H1 (cell line): ENCODE results near the gene PTH1R. TPM values are rescaled to one million over a fixed set of nuclear protein-coding genes. Genes with fewer than 3 reads are reported as not detected.

Experiments used
- CTCF ChIA-PET: fragments of 300-600 bp; sonication (Branson Sonifier 250); formaldehyde crosslinking; loops from one replicate; lab custom pipeline; 2021; ENCODE audit not compliant: partially characterized antibody; lab: Charles Lee
- POLR2A ChIA-PET: fragments of 300-600 bp; sonication (Branson Sonifier 250); formaldehyde crosslinking; loops from one replicate; lab custom pipeline; 2021; ENCODE audit warnings: inconsistent platforms; ENCODE audit not compliant: partially characterized antibody; lab: Charles Lee
- DNase-seq, 2 experiments: peaks; one replicate each; pipeline versions ENCODE4 v3.0.0 to v3.0.0-alpha.2; 2010 to 2022; ENCODE audit warnings: low spot score in 2 of 2, low read depth in 1 of 2, mixed read lengths in 1 of 2
- FAIRE-seq: peaks from 2 replicates; lab custom pipeline; 2011; peaks lifted over from hg19 to GRCh38; lab: Jason Lieb, UNC
- H2AFZ ChIP-seq: 2 replicates; pipeline ENCODE4 v1.8.1; 2012; ENCODE audit warnings: low read length, inconsistent platforms
- H2AK5ac ChIP-seq: 2 replicates; pipeline ENCODE4 v1.6.1; 2013; ENCODE audit warnings: low read depth, low read length
- H2BK120ac ChIP-seq: replicated peaks from 2 replicates; pipeline ENCODE3; 2013; ENCODE audit warnings: low read depth, low read length, inconsistent platforms
- H2BK12ac ChIP-seq: 2 replicates; pipeline ENCODE4 v1.6.1; 2013; ENCODE audit warnings: low read depth, low read length
- H2BK15ac ChIP-seq: 2 replicates; pipeline ENCODE4 v1.6.1; 2013; ENCODE audit warnings: low read length
- H2BK20ac ChIP-seq: 2 replicates; pipeline ENCODE4 v1.6.1; 2013; ENCODE audit warnings: low read length
- H2BK5ac ChIP-seq: 2 replicates; pipeline ENCODE4 v1.6.1; 2013; ENCODE audit warnings: low read depth, low read length
- H3K14ac ChIP-seq: 2 replicates; pipeline ENCODE4 v1.6.1; 2013; ENCODE audit warnings: inconsistent platforms; ENCODE audit not compliant: insufficient read length
- H3K18ac ChIP-seq: 2 replicates; pipeline ENCODE4 v1.6.1; 2013; ENCODE audit warnings: low read length; ENCODE audit errors: extremely low read depth
- H3K23ac ChIP-seq: 2 replicates; pipeline ENCODE4 v1.6.1; 2013; ENCODE audit warnings: inconsistent platforms; ENCODE audit not compliant: insufficient read length
- H3K23me2 ChIP-seq: 2 replicates; pipeline ENCODE4 v1.6.1; 2013; ENCODE audit warnings: low read depth, low read length
- H3K27ac ChIP-seq: 2 replicates; pipeline ENCODE4 v1.6.1; 2011; ENCODE audit warnings: low read depth, low read length, inconsistent platforms
- H3K27me3 ChIP-seq, 4 experiments: replicated peaks in 1 of 4; 1 replicate in 1 of 4; 2 replicates in 3 of 4; pipeline versions ENCODE4 v1.6.1 to v1.8.1; 2011 to 2013; ENCODE audit warnings: low read length in 3 of 4, mild to moderate bottlenecking in 3 of 4, inconsistent platforms in 2 of 4, mixed read lengths in 2 of 4, moderate library complexity in 1 of 4; ENCODE audit not compliant: control insufficient read depth in 3 of 4, insufficient read depth in 3 of 4; ENCODE audit errors: extremely low read depth in 1 of 4
- H3K36me3 ChIP-seq, 4 experiments: 2 replicates each; pipeline versions ENCODE4 v1.6.1 to v1.8.1; 2011 to 2013; ENCODE audit warnings: mild to moderate bottlenecking in 4 of 4, low read length in 3 of 4, moderate library complexity in 2 of 4, control low read depth in 1 of 4, inconsistent platforms in 1 of 4; ENCODE audit not compliant: insufficient read depth in 4 of 4, control insufficient read depth in 2 of 4
- H3K4ac ChIP-seq: replicated peaks from 2 replicates; pipeline ENCODE3; 2013; ENCODE audit warnings: low read length, low read depth, mixed read lengths, inconsistent platforms; ENCODE audit not compliant: insufficient read length
- H3K4me1 ChIP-seq, 4 experiments: replicated peaks in 1 of 4; 1 replicate in 1 of 4; 2 replicates in 3 of 4; pipeline versions ENCODE4 v1.6.1 to v1.8.1; 2011 to 2013; ENCODE audit warnings: low read length in 3 of 4, inconsistent platforms in 2 of 4, mixed read lengths in 1 of 4; ENCODE audit not compliant: insufficient read depth in 4 of 4, control insufficient read depth in 3 of 4
- H3K4me2 ChIP-seq, 2 experiments: 2 replicates each; pipeline versions ENCODE4 v1.6.1 to v1.8.1; 2011 to 2013; ENCODE audit warnings: low read depth in 2 of 2, low read length in 2 of 2, control low read depth in 1 of 2, inconsistent platforms in 1 of 2, mild to moderate bottlenecking in 1 of 2; ENCODE audit not compliant: insufficient read depth in 1 of 2
- H3K4me3 ChIP-seq, 4 experiments: fragments of 200-600, 300-600 bp in 1 of 4; sonication (generic), shearing (Covaris generic), sonication (Bioruptor Twin) in 1 of 4; 2 replicates each; pipeline versions ENCODE4 v1.5.1 to v1.8.1; 2011 to 2016; ENCODE audit warnings: low read length in 4 of 4, low read depth in 3 of 4, control low read depth in 2 of 4, inconsistent platforms in 2 of 4, mild to moderate bottlenecking in 2 of 4, mixed read lengths in 1 of 4, moderate library complexity in 1 of 4; ENCODE audit not compliant: insufficient read depth in 2 of 4; ENCODE audit errors: extremely low read depth in 1 of 4
- H3K56ac ChIP-seq: replicated peaks from 2 replicates; pipeline ENCODE3; 2013; ENCODE audit warnings: low read depth, mild to moderate bottlenecking, mixed read lengths, low read length, inconsistent platforms; ENCODE audit not compliant: insufficient read length
- H3K79me1 ChIP-seq: 2 replicates; pipeline ENCODE4 v1.6.1; 2013; ENCODE audit warnings: low read depth, low read length, control low read depth
- H3K79me2 ChIP-seq, 2 experiments: 2 replicates each; pipeline versions ENCODE4 v1.6.1 to v1.8.1; 2012 to 2013; ENCODE audit warnings: low read length in 2 of 2, mild to moderate bottlenecking in 2 of 2, inconsistent platforms in 1 of 2; ENCODE audit not compliant: insufficient read depth in 2 of 2, control insufficient read depth in 1 of 2
- H3K9ac ChIP-seq, 4 experiments: replicated peaks in 1 of 4; 1 replicate in 1 of 4; 2 replicates in 3 of 4; pipeline versions ENCODE4 v1.6.1 to v1.8.1; 2011 to 2013; ENCODE audit warnings: low read depth in 3 of 4, low read length in 3 of 4, control low read depth in 2 of 4, mild to moderate bottlenecking in 2 of 4, moderate library complexity in 2 of 4, inconsistent platforms in 1 of 4; ENCODE audit errors: extremely low read depth in 1 of 4
- H3K9me3 ChIP-seq, 2 experiments: 2 replicates each; pipeline versions ENCODE4 v1.6.1 to v1.8.1; 2012 to 2013; ENCODE audit warnings: mild to moderate bottlenecking in 2 of 2, moderate library complexity in 2 of 2, control low read depth in 1 of 2, inconsistent platforms in 1 of 2, low read depth in 1 of 2, low read length in 1 of 2, mixed read lengths in 1 of 2; ENCODE audit not compliant: insufficient read depth in 2 of 2
- H4K20me1 ChIP-seq, 2 experiments: replicated peaks in 1 of 2; 2 replicates each; pipeline versions ENCODE3 to v1.8.1; 2011 to 2013; ENCODE audit warnings: inconsistent platforms in 2 of 2, low read length in 2 of 2, mild to moderate bottlenecking in 1 of 2; ENCODE audit not compliant: insufficient read depth in 2 of 2, control insufficient read depth in 1 of 2
- H4K5ac ChIP-seq: 2 replicates; pipeline ENCODE4 v1.6.1; 2013; ENCODE audit warnings: low read length, low read depth, mixed read lengths, inconsistent platforms; ENCODE audit not compliant: insufficient read length
- H4K8ac ChIP-seq: 2 replicates; pipeline ENCODE4 v1.8.0; 2013; ENCODE audit warnings: mild to moderate bottlenecking, moderate library complexity, low read length, inconsistent platforms; ENCODE audit not compliant: insufficient read depth; ENCODE audit errors: extremely low read depth
- H4K91ac ChIP-seq: replicated peaks from 2 replicates; pipeline ENCODE3; 2013; ENCODE audit warnings: low read length, mixed read lengths, inconsistent platforms; ENCODE audit not compliant: insufficient read length
- RFX5 ChIP-seq: IDR thresholded peaks from 2 replicates; pipeline ENCODE4 v1.6.1; 2011; ENCODE audit warnings: low read depth, low read length, improper control_type of control experiment, borderline replicate concordance
- SIX5 ChIP-seq: IDR thresholded peaks from 2 replicates; pipeline ENCODE4 v1.6.1; 2011; ENCODE audit warnings: mild to moderate bottlenecking, low read depth, low read length
- WGBS, 2 experiments: shearing (Covaris generic) in 1 of 2; methylation state at CpG; one replicate each; pipeline versions ENCODE4 v1.1.6 to v1.1.7; 2013 to 2015; ENCODE audit warnings: low lambda C conversion rate in 2 of 2, mixed read lengths in 2 of 2, inconsistent platforms in 1 of 2, low coverage in 1 of 2, missing lambda C conversion rate in 1 of 2; ENCODE audit not compliant: insufficient replicate concordance in 2 of 2, insufficient coverage in 1 of 2, insufficient read length in 1 of 2; ENCODE audit errors: extremely low coverage in 1 of 2, missing lambda C conversion rate in 1 of 2; 5-methylcytosine and 5-hydroxymethylcytosine counted together
- polyA plus RNA-seq, 7 experiments: library from polyadenylated mRNA; depleted of rRNA in 3 of 7; stranded (reverse) in 5 of 7; unstranded in 2 of 7; fragments of >200 nt in 5 of 7; fragments of 200-250 nt in 2 of 7; gene quantifications; 1 replicate in 5 of 7; 2 replicates in 1 of 7; 4 replicates in 1 of 7; pipeline versions ENCODE4 v1.2.1 to v1.2.3, GENCODE V29; 2011 to 2013; ENCODE audit warnings: missing spikeins in 2 of 7, mixed read lengths in 2 of 7
- total RNA-seq: library from RNA; stranded (reverse); fragmentation: NEBNext Ultra II Directional; extraction: Animal tissue kit (Norgen Biotek cat#: 25700); gene quantifications from 2 replicates; pipeline ENCODE4 v1.2.1, GENCODE V29; 2021

PTH1R gene
- total and polyA plus RNA-seq, 2 of the 8 experiments (the other 6 are each of a cell fraction or from before 2014, with no cell fraction given) = 0.57 to 1.5 TPM

- no peak overlapping the region for H2BK12ac ChIP-seq
- DNase-seq = no peak
- no peak for FAIRE-seq
- WGBS, 2 experiments = 91% methylated on average over 9 of the region's 10 CpGs; no CpG with 5 or more reads in 1 of the 2 experiments
- H3K36me3 ChIP-seq = no peaks in the 10 kb centered on the region
- no peak overlapping the region for H3K4ac ChIP-seq
- H2BK120ac ChIP-seq = no peak overlapping the region
- peaks cover 0 to 20% (median 16%) of the 10 kb centered on the region in 4 experiments; a peak in 6 of 7 replicates for H3K27me3 ChIP-seq
- H2AFZ ChIP-seq = no peak overlapping the region
- H2BK15ac ChIP-seq = no peak overlapping the region
- no peak overlapping the region for H4K8ac ChIP-seq
- H3K23me2 ChIP-seq = no peaks in the 10 kb centered on the region
- no peak overlapping the region for H3K9ac ChIP-seq
- no peaks in the 10 kb centered on the region for H3K9me3 ChIP-seq
- no peaks in the 10 kb centered on the region for H3K79me1 ChIP-seq
- H3K18ac ChIP-seq = no peak overlapping the region
- H3K23ac ChIP-seq = no peak overlapping the region
- ChIA-PET POLR2A (interaction anchor here (0.8 to 2.0 kb wide), 2 partner anchors 10 to 38 kb away, joined by 3 to 5 read pairs; no protein-coding TSS in a partner anchor), CTCF (interaction anchor here (0.6 to 4.7 kb wide), 18 partner anchors 9 to 453 kb away, joined by 3 to 46 read pairs (median 4); partner anchors contain the start of gene PRSS50)
- no peak overlapping the region for H3K4me2 ChIP-seq
- H3K27ac ChIP-seq = no peak overlapping the region
- no peak overlapping the region for H3K4me3 ChIP-seq
- no peak overlapping the region for H2BK20ac ChIP-seq
- H3K14ac ChIP-seq = no peak overlapping the region
- H4K20me1 ChIP-seq = peaks cover 0 to 3% of the 10 kb centered on the region in 2 experiments
- H3K56ac ChIP-seq = no peak overlapping the region
- no peak overlapping the region for H4K91ac ChIP-seq
- TF ChIP-seq RFX5 (no peak), SIX5 (no peak)
- peaks cover 0 to 7% (median 0%) of the 10 kb centered on the region in 4 experiments; a peak in 2 of 7 replicates for H3K4me1 ChIP-seq
- no peak overlapping the region for H2AK5ac ChIP-seq
- no peak overlapping the region for H2BK5ac ChIP-seq
- H3K79me2 ChIP-seq = no peaks in the 10 kb centered on the region
- H4K5ac ChIP-seq = no peak overlapping the region
These were observed 6.3 kb upstream of the PTH1R start for GRCh38 chr3:46871222-46871621.
